ENCODE results near the gene GGNBP2. TPM values are rescaled to one million over a fixed set of nuclear protein-coding genes. Genes with fewer than 3 reads are reported as not detected.

The GGNBP2 gene
- total and polyA plus RNA-seq, 2 of the 8 experiments (the other 6 are each of a cell fraction or from before 2014, with no cell fraction given) = 29.2 to 35.8 TPM

DNA sequence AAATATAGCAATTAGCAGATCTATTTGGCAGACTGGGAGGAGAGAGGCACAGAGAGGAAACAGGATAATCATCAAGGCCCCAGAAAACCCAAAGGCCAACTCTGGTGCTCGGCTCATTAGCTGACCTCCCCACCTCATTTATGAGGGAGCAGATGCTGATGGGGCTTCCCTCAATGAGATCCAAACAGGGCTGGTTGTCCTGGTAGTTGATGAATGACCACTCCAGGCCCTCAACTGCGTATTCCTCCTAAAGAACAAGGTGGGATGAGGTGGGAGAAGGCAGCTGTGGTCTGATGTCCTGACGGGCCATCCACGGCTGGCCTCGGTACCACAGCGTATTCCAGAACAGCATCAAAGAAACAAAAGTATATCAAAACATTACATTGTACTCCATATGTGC lies 37.5 kb upstream of the GGNBP2 start:
- Histone ChIP-seq H2BK15ac (ENCODE audit: low read length) (no peak overlapping the region), H3K27me3 (replicated peaks in 1 of 4; ENCODE audit: control insufficient read depth in 3 of 4, extremely low read depth in 1 of 4, insufficient read depth in 3 of 4, low read length in 3 of 4) (no peaks in the 10 kb centered on the region), H2AK5ac (ENCODE audit: low read depth, low read length) (no peak overlapping the region), H4K5ac (ENCODE audit: insufficient read length, low read depth, low read length) (no peak overlapping the region), H3K36me3 (ENCODE audit: control insufficient read depth in 2 of 4, insufficient read depth in 4 of 4, low read length in 3 of 4) (peaks cover 47 to 90% (median 87%) of the 10 kb centered on the region in 4 experiments; a peak in 7 of 8 replicates), H3K14ac (ENCODE audit: insufficient read length) (no peak overlapping the region), H2BK12ac (ENCODE audit: low read depth, low read length) (no peak overlapping the region), H4K20me1 (replicated peaks in 1 of 2; ENCODE audit: control insufficient read depth in 1 of 2, insufficient read depth in 2 of 2, low read length in 2 of 2) (peaks cover 2 to 5% of the 10 kb centered on the region in 2 experiments), H4K8ac (ENCODE audit: extremely low read depth, insufficient read depth, low read length) (no peak overlapping the region), H3K79me2 (ENCODE audit: control insufficient read depth in 1 of 2, insufficient read depth in 2 of 2, low read length in 2 of 2) (no peaks in the 10 kb centered on the region), H3K23me2 (ENCODE audit: low read depth, low read length) (0 out of 2 replicates have a peak, but pooled peaks cover 3% of the 10 kb centered on the region), H3K27ac (ENCODE audit: low read depth, low read length) (no peak overlapping the region), H3K79me1 (ENCODE audit: low read depth, low read length) (no peaks in the 10 kb centered on the region), H3K56ac (replicated peaks; ENCODE audit: insufficient read length, low read depth, low read length) (no peak overlapping the region), H2BK20ac (ENCODE audit: low read length) (no peak overlapping the region), H3K23ac (ENCODE audit: insufficient read length) (no peak overlapping the region), H3K9me3 (ENCODE audit: insufficient read depth in 2 of 2, low read depth in 1 of 2, low read length in 1 of 2) (no peaks in the 10 kb centered on the region), H2AFZ (ENCODE audit: low read length) (no peak overlapping the region), H3K18ac (ENCODE audit: extremely low read depth, low read length) (no peak overlapping the region), H3K9ac (replicated peaks in 1 of 4; ENCODE audit: extremely low read depth in 1 of 4, low read depth in 3 of 4, low read length in 3 of 4) (no peak overlapping the region), H2BK5ac (ENCODE audit: low read depth, low read length) (no peak overlapping the region), H3K4me2 (ENCODE audit: insufficient read depth in 1 of 2, low read depth in 2 of 2, low read length in 2 of 2) (no peak overlapping the region), H3K4ac (replicated peaks; ENCODE audit: insufficient read length, low read depth, low read length) (no peak overlapping the region), H4K91ac (replicated peaks; ENCODE audit: insufficient read length, low read length) (no peak overlapping the region), H3K4me1 (replicated peaks in 1 of 4; ENCODE audit: control insufficient read depth in 3 of 4, insufficient read depth in 4 of 4, low read length in 3 of 4) (no peaks in the 10 kb centered on the region), H2BK120ac (replicated peaks; ENCODE audit: low read depth, low read length) (no peak overlapping the region), H3K4me3 (ENCODE audit: extremely low read depth in 1 of 4, insufficient read depth in 2 of 4, low read depth in 3 of 4, low read length in 4 of 4) (no peak overlapping the region)
- CTCF ChIA-PET (ENCODE audit: partially characterized antibody) = interaction anchor here (1.3 kb wide), 1 partner anchor 21 kb away, joined by 3 read pairs; no protein-coding TSS in a partner anchor
- FAIRE-seq = no peak
- POLR2A ChIA-PET (ENCODE audit: partially characterized antibody) = interaction anchor here (1.2 to 13.9 kb wide), 8 partner anchors 9 to 94 kb away, joined by 3 to 205 read pairs (median 14); partner anchors contain the start of genes MYO19, PIGW and ZNHIT3
- TF ChIP-seq, protein P1, sequence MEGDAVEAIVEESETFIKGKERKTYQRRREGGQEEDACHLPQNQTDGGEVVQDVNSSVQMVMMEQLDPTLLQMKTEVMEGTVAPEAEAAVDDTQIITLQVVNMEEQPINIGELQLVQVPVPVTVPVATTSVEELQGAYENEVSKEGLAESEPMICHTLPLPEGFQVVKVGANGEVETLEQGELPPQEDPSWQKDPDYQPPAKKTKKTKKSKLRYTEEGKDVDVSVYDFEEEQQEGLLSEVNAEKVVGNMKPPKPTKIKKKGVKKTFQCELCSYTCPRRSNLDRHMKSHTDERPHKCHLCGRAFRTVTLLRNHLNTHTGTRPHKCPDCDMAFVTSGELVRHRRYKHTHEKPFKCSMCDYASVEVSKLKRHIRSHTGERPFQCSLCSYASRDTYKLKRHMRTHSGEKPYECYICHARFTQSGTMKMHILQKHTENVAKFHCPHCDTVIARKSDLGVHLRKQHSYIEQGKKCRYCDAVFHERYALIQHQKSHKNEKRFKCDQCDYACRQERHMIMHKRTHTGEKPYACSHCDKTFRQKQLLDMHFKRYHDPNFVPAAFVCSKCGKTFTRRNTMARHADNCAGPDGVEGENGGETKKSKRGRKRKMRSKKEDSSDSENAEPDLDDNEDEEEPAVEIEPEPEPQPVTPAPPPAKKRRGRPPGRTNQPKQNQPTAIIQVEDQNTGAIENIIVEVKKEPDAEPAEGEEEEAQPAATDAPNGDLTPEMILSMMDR (IDR thresholded peaks at IDR 0.05; ENCODE audit: control extremely low read depth in 1 of 3, insufficient read depth in 1 of 3, low read depth in 1 of 3, low read length in 3 of 3) = no peak
- TF ChIP-seq, protein P2, sequence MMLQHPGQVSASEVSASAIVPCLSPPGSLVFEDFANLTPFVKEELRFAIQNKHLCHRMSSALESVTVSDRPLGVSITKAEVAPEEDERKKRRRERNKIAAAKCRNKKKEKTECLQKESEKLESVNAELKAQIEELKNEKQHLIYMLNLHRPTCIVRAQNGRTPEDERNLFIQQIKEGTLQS (IDR thresholded peaks at IDR 0.05; ENCODE audit: insufficient read depth, low read depth, low read length) = no peak
- WGBS, 2 experiments (ENCODE audit: extremely low coverage in 1 of 2, insufficient coverage in 1 of 2, insufficient read length in 1 of 2, insufficient replicate concordance in 2 of 2, low coverage in 1 of 2, low lambda C conversion rate in 2 of 2, missing lambda C conversion rate in 1 of 2) = 90% methylated on average over 6 of the region's 6 CpGs; no CpG with 5 or more reads in 1 of the 2 experiments
- no peak for DNase-seq (ENCODE audit: low read depth in 1 of 2, low spot score in 2 of 2)
